T-helper 2 cell treated with Interferon-gamma antibody and Interleukin-4, amounts not matched to agents 100 ng/mL and 5 ng/mL, for 36 hours (primary cell): ENCODE results near the gene CCNJ. TPM values are rescaled to one million over a fixed set of nuclear protein-coding genes. Genes with fewer than 3 reads are reported as not detected.
"Not testable (repeated sequence)": the region's sequence is repeated elsewhere in the genome, so short reads cannot be mapped to it uniquely, and the experiment has no call there.

ENCODE experiments used
- intact Hi-C: fragments of 100-400 bp; cut with micrococcal nuclease; formaldehyde crosslinking; loops from one replicate; pipeline ENCODE4 v1.15.1; 2023
- total RNA-seq: library from RNA; stranded (reverse); gene quantifications from 2 replicates; pipeline ENCODE4 v1.2.3, GENCODE V29; 2022

The CCNJ gene, protein sequence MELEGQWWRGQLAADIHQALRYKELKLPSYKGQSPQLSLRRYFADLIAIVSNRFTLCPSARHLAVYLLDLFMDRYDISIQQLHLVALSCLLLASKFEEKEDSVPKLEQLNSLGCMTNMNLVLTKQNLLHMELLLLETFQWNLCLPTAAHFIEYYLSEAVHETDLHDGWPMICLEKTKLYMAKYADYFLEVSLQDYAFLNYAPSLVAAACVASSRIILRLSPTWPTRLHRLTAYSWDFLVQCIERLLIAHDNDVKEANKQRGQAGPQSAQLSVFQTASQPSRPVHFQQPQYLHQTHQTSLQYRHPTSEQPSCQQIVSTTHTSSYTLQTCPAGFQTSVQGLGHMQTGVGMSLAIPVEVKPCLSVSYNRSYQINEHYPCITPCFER
- 6.2 and 6.8 TPM in 2 replicates for total RNA-seq

DNA sequence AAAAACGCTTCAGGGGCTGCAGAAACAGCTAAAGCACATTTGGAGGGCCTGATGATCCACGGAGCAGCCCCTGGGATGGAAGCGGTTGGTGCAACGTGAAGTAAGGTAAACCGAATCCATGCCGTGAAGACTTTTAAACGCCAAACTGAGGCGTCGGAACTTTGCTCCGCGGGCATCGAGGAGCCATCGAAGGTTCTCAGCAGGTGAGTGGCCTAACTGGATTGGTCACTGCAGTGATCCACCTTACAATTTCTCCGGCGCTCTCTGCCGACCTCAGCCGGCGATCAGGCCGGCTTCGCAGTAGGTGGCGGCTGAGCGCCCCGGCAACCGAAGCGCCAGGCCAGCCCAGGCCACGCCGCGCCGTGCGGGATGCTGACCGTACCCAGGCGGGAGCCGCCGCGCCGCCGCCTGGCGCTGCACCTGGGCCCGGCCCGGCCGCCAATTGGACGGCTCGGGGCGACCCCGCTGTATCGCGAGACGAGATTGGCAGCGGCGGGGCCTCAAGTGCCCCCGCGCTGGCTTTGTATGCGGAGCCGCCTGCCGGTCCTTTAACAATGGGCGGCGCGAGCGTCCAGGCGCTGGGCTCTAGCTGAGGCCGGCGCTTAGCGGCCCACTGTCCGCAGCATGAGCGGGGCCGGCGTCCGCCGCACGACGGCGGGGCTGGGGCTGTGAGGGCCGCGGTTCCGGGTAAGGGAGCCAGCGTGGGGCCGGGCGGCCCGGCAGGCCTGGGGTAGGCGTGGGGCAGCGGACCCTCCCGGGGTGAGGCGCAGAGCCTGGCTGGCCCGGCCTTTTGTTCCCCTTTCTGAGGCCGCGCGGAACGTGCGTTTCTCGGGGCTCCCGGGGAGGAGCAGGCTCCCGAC is at the start of gene CCNJ:
TSS of gene CCNJ (plus strand) at position 551 of the 860 bp plus-strand sequence. CDS start 811 bp downstream, outside the sequence.
- intact Hi-C loops = loop anchor here (1.0 to 5.0 kb wide), 6 partner anchors 47 to 544 kb away; partner anchors contain the start of genes CC2D2B, TM9SF3 and ZNF518A

GRCh38 chr10:95994376-95994775 is 49.0 kb upstream of the CCNJ start:
- intact Hi-C loops = not testable (repeated sequence)

DNA sequence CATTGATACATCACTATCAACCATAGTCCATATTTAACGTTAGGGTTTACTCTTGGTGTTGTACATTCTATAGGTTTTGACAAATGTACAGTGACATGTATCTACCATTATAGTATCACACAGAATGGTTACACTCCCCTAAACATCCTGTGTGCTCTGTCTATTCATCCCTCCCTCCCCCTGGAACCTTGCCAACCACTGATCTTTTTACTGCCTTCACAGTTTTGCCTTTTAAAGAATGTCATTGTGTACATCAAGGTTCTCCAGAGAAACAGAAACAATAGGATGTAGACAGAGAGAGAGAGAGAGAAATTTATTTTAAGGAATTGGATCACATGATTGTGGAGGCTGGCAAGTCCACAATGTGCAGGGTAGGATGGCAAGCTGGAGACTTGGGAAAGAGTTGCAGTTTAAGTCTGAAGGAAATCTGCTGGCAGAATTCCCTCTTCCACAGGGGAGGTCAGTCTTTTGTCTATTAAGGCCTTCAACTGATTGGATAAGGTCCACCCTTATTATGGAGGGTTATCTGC is 45.1 kb upstream of the CCNJ start:
- intact Hi-C loops = no loop called here

GRCh38 chr10:96013956-96014355 is 29.4 kb upstream of the CCNJ start:
- intact Hi-C loops = no loop called here

- intact Hi-C loops = no loop called here
Measured at GRCh38 chr10:96014473-96015102, 28.8 kb upstream of the CCNJ start.

DNA sequence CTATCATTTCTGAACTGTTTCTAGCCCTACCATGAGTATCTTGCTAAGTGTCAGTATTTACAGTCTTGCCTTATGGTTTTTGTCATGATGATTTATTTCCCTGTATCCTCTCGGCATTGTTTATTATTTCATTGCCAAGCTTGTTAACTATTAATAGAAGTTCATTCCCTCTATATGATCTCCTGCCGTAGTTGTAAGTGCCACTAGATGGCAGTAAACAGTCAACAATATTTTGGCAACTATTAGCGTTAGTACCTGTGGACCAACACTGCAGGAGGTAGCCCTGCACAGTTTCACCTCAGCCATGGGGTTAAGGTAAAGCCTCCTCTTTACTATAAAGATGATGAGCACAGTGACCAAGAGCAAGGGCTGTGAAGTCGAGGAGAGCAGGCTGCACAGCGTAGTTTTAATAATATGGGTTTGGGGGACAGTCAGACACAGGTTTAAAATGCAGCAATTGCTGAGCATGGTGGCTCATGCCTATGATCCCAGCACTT is 26.1 kb upstream of the CCNJ start:
- intact Hi-C loops = loop anchor here (1.0 to 2.0 kb wide), 2 partner anchors 276 to 324 kb away; no protein-coding TSS in a partner anchor

DNA sequence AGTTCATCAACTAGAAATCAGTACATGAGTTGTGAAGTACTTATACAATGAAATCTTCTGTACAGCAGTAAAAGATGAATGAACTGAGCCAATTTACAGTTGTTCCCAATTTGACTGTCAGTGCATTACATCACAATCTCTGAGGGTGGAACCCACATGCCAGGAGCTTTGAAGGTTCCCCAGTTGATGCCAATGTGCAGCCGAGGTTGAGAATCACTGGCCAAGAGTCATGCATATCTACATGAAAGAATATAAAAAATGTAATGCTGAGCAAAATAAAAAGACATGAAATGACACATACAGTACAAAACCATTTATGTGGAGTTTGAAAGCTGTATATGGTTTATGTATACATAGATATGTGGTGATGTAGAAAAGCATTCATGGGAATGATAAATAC is 22.1 kb upstream of the CCNJ start:
- intact Hi-C loops = no loop called here

DNA sequence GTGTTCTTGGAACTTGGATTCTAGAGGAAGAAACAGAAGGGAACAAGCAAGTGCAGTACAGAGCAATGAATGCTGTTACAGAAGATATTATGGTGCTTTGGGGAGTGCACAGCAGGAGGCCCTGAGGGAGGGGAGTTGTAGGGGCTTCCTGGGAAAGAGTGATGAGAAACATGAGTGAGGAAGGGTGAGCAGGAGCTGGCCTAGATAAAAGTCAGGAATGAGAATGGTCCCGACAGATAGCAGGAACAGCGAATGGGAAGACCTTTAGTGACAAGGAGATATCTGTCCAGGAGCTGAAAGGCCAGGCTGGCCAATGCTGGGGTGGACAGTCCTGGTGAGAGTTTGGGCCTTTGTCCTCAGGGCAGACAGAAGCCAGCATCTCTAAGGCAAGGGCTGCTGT is 20.6 kb upstream of the CCNJ start:
- intact Hi-C loops = no loop called here

DNA sequence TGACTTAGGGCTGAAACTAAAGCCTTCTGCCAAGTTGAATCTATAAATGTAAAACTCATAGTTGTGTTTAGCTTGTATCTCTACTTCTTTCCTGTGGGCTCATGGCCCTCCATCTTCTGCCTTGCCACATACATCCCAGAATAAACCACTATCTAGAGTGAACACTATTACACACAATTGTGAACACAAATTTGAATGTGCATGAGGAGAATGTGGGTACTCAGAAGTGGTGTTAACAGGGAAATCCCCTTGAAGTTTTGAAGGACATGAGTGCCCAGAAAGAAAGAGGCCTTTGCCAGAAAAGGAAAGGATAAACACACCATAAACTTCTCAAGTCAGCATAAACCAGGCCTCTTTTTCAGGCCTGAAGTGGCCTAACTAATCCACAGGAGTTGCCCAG is 20.2 kb upstream of the CCNJ start:
- intact Hi-C loops = no loop called here

DNA sequence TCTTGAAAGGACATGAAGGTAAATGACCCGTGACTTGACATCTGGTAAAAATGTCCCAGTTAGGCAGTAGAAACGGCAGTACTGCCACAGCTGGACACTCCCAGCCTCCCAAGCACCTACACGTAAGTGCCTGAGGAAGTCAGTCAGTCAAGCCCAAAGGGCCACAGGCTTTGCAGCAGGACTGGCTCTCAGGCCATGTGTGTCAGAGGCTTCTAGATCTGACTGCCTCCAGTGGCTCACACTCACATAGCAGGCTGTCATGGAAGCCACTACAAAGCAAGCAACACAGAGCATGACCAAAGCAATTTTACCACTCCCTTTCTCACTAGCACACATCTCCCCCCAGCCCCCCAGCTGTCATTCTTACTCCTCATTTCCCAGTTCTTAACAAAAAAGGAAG is 17.8 kb upstream of the CCNJ start:
- intact Hi-C loops = no loop called here

GRCh38 chr10:96034625-96035024 is 8.8 kb upstream of the CCNJ start:
- intact Hi-C loops = no loop called here

DNA sequence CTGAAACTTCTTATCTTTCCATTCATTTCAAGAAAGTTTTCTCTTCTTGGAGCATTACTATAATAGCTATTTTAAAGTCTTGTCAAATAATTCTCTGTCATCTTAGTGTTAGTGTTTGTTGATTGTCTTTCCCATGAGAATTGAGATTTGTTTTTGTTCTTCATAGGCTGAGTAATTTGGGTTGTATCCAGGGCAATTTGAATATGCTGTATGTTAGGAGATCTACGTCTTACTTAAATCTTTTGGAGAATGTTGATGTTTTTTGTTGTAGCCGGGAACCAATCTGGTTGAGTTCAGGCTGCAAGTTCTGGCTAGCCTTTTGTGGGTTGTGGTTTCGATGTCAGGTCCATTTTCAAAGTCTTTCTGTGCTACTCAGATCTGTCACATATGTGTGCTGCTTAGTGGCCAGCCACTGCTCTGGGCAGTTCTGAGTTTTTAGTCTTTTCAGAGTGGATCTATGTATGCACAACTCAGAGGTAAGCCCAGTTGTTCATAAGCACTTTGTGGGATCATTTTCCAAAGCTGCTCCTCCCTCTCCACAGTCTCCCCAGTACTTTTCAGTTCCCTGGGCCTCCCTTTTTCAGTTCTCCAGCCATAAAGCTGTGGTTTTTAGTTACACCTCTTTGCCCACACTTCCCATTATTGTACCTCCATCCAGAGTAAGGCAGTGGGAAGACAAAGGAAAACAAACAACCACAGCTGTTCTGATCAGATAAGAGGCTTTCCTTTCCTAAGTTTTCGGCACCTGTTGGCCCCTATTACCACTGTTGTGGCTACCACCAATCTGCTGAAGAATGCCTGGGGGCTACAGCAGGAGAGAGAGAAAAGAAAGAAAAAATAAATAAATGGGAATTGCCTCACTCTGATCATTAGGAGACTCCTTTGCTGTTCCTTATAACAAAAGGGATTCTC is 4.7 kb upstream of the CCNJ start:
- intact Hi-C loops = no loop called here

DNA sequence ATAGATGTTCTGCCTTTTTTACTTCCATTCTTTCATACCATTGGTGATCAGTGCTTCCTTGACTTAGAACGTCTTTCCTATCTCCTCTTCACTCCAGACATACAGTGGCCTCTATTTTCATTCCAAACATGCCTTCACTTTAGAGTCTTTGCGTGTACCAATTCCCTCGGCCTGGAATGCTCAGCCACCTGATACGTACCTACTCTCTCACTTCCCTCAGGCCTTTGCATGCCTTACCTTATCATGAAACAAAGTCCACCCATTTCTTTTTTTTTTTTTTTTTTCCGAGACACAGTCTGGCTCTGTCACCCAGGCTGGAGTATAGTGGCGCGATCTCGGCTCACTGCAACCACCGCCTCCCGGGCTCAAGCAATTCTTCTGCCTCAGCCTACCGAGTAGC is 2.2 kb upstream of the CCNJ start:
- intact Hi-C loops = loop anchor here (5.0 kb wide), 3 partner anchors 79 to 546 kb away; partner anchors contain the start of genes CC2D2B and TM9SF3

DNA sequence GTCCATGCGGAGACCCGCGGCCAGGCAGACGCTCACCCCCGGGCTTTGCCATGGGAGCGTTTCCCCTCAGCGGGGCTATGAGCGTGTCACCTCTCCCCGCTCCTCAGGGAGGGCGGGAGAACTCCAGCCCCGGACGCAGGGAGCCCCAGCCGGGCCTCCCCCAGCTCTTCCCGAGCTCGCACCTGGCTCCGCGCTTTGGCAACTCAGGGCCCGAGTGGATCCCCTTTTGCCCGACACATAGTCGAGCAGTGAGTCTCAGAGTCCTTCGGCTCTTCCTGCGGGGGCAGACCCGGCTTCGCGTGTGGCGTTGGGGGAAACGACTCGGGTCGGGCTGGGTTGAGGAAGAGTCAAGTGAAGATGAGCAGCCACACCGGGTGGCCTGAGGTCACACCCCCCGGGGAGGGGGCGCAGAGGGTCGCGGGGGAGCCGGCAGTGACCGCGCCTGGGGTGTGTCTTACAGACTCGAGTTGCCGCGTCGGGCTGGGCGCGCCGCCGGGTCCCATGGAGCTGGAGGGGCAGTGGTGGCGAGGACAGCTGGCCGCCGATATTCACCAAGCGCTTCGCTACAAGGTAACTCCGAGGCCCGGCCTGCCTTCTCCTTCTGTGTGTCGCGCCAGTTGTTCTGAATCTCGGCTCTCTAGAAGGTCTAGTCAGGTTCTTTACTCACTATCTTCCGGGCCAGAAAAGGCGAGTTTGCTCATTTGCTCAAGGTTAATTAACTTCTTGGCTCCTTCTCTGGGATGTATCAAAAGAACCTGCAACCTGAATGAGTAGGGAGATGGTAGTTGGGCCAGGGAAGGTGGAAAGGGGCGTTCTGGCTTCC is 721 bp downstream of the CCNJ start:
- intact Hi-C loops = loop anchor here (1.0 to 5.0 kb wide), 7 partner anchors 19 to 543 kb away; partner anchors contain the start of genes CC2D2B, TM9SF3 and ZNF518A

DNA sequence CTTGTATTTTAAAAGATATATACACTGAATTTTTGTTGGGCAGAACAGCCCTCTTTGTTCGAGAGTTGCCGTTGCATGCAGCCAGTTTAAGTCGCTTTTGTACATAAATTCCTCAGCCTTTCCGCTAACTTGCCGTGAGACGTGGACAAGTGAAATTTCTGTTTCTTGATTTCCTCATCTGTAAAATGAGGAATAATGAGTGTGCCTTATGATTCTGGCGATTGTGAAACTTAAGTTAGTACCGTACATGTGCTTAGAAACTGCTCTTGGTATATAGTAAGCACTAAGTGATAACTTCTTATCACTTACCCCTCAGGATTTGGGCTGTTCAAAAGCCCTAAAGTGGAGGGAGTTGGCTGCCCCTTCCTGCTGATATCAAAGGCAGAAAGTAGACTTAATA is 1.4 kb downstream of the CCNJ start:
- intact Hi-C loops = loop anchor here (2.0 to 5.0 kb wide), 4 partner anchors 18 to 543 kb away; partner anchors contain the start of genes CC2D2B and TM9SF3

DNA sequence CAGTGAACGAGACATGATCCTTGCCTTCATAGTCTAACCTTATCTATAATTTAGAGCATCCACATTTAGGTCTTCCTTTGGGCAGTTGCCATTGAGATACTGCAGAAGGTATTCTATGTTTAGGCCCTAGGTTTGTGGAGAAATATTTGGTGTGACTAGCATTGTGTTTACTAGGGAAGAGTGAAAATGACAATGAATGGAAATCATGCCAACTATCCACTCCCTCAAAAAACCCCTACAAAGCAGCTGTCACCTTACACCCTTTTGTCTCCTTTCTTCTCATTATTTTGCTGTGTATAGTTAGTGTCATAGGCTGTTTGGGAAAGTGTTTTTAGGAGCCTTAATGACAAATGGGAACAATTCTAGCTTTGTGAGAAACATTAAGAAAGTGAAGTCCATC is 3.2 kb downstream of the CCNJ start:
- intact Hi-C loops = no loop called here

- intact Hi-C loops = no loop called here
Measured at GRCh38 chr10:96047004-96047649, 3.7 kb downstream of the CCNJ start.

DNA sequence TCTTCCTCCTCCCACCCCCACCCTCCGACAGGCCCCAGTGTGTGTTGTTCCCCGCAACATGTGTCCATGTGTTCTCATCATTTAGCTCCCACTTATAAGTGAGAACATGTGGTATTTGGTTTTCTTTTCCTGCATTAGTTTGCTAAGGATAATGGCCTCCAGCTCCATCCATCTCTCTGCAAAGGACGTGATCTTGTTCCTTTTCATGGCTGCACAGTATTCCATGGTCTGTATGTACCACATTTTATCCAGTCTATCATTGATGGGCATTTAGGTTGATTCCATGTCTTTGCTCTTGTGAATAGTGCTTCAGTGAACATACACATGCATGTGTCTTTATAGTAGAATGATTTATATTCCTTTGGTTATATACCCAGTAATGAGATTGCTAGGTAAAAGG is 4.5 kb downstream of the CCNJ start:
- intact Hi-C loops = not testable (repeated sequence)

GRCh38 chr10:96049340-96049739 is 6.0 kb downstream of the CCNJ start:
- intact Hi-C loops = no loop called here
